Natural killer cell treated with Interleukin-12 subunit alpha and Interleukin-12 subunit beta and Interleukin-15 and Interleukin-18, amount 100 ng/mL, for 72 hours (primary cell): ENCODE results near the gene FBXL19. TPM values are rescaled to one million over a fixed set of nuclear protein-coding genes. Genes with fewer than 3 reads are reported as not detected.
"Not testable (repeated sequence)": the region's sequence is repeated elsewhere in the genome, so short reads cannot be mapped to it uniquely, and the experiment has no call there.

Source experiments
- ATAC-seq, 2 donors: fragments of 150-1000 bp; cut with Tn5 transposase in 1 of 2; sonication (Bioruptor Pico), chemical (Tn5 transposase) in 1 of 2; 2 replicates each; pipeline ENCODE4 v1.10.0; 2021
- DNase-seq: peaks from one replicate; pipeline ENCODE4 v3.0.0; 2022; ENCODE audit warnings: low spot score
- H3K27ac Mint-ChIP-seq, 2 donors: 1 replicate in 1 of 2; 2 replicates in 1 of 2; pipeline ENCODE4 v1.8.0; 2022; ENCODE audit warnings: mixed read lengths in 2 of 2, mild to moderate bottlenecking in 1 of 2, moderate library complexity in 1 of 2
- H3K27me3 Mint-ChIP-seq, 2 donors: 1 replicate in 1 of 2; 2 replicates in 1 of 2; pipeline ENCODE4 v1.8.0; 2022; ENCODE audit warnings: mixed read lengths in 2 of 2
- H3K36me3 Mint-ChIP-seq: one replicate; pipeline ENCODE4 v1.8.0; 2022; ENCODE audit warnings: mixed read lengths
- H3K4me1 Mint-ChIP-seq, 2 donors: 1 replicate in 1 of 2; 2 replicates in 1 of 2; pipeline ENCODE4 v1.8.0; 2022; ENCODE audit warnings: low read depth in 2 of 2, mixed read lengths in 2 of 2, mild to moderate bottlenecking in 1 of 2
- H3K4me3 Mint-ChIP-seq: one replicate; pipeline ENCODE4 v1.8.0; 2022; ENCODE audit warnings: mixed read lengths
- H3K9me3 Mint-ChIP-seq: 2 replicates; pipeline ENCODE4 v1.8.0; 2022; ENCODE audit warnings: mixed read lengths
- total RNA-seq, 2 donors: library from RNA; stranded (reverse); gene quantifications; one replicate each; pipeline ENCODE4 v1.2.3, GENCODE V29; 2022

FBXL19 gene
- total RNA-seq, 2 donors from 2014 or later = 22.8 to 42.0 TPM

- Mint-ChIP-seq H3K4me3 (no peak overlapping the region), H3K36me3 (no peaks in the 10 kb centered on the region), H3K4me1 (peaks cover 7 to 18% of the 10 kb centered on the region in 2 donors), H3K27ac (peak overlapping the region in 1 of 2 donors; percentile 3), H3K27me3 (no peaks in the 10 kb centered on the region), H3K9me3 (no peaks in the 10 kb centered on the region)
- ATAC-seq (peak; percentile 49 to 58), DNase-seq (no peak)
Observed at GRCh38 chr16:30934827-30935557, 11.6 kb downstream of the FBXL19 start.

- no peak for ATAC-seq
- Mint-ChIP-seq H3K4me3 (no peak overlapping the region), H3K4me1 (peaks cover 24 to 28% of the 10 kb centered on the region in 2 donors), H3K9me3 (no peaks in the 10 kb centered on the region), H3K27ac (peak overlapping the region; percentile 4 to 5), H3K36me3 (no peaks in the 10 kb centered on the region), H3K27me3 (no peaks in the 10 kb centered on the region)
- no peak for DNase-seq
Observed at GRCh38 chr16:30937692-30938091, 14.3 kb downstream of the FBXL19 start.

- H3K27me3 Mint-ChIP-seq, H3K9me3 Mint-ChIP-seq, H3K27ac Mint-ChIP-seq, H3K36me3 Mint-ChIP-seq, ATAC-seq, H3K4me3 Mint-ChIP-seq, DNase-seq: not testable (repeated sequence)
- peaks cover 31 to 34% of the 10 kb centered on the region in 2 donors for H3K4me1 Mint-ChIP-seq
Observed at GRCh38 chr16:30939571-30939970, 16.2 kb downstream of the FBXL19 start.

GRCh38 chr16:30941600-30942425 is 18.4 kb downstream of the FBXL19 start:
- ATAC-seq = peak; percentile 96 to 97
- Mint-ChIP-seq H3K9me3 (no peaks in the 10 kb centered on the region), H3K4me3 (peak overlapping the region; percentile 58), H3K36me3 (peaks cover 5% of the 10 kb centered on the region), H3K4me1 (peaks cover 24 to 34% of the 10 kb centered on the region in 2 donors), H3K27ac (peak overlapping the region; percentile 43 to 89), H3K27me3 (no peaks in the 10 kb centered on the region)
- peak; percentile 87 for DNase-seq

GRCh38 chr16:30942426-30942806 is 19.0 kb downstream of the FBXL19 start:
- Mint-ChIP-seq H3K36me3 (peaks cover 5% of the 10 kb centered on the region), H3K4me3 (peak overlapping the region; percentile 58), H3K4me1 (peaks cover 22 to 34% of the 10 kb centered on the region in 2 donors), H3K9me3 (no peaks in the 10 kb centered on the region), H3K27ac (peak overlapping the region; percentile 43 to 89), H3K27me3 (no peaks in the 10 kb centered on the region)
- DNase-seq (no peak), ATAC-seq (no peak)

- DNase-seq = no peak
- peaks cover 16 to 34% of the 10 kb centered on the region in 2 donors for H3K4me1 Mint-ChIP-seq
- ATAC-seq = no peak
- H3K27me3 Mint-ChIP-seq = no peaks in the 10 kb centered on the region
- peaks cover 5% of the 10 kb centered on the region for H3K36me3 Mint-ChIP-seq
- peak overlapping the region in 1 of 2 donors; percentile 53 for H3K27ac Mint-ChIP-seq
- no peaks in the 10 kb centered on the region for H3K9me3 Mint-ChIP-seq
- no peak overlapping the region for H3K4me3 Mint-ChIP-seq
Observed at GRCh38 chr16:30944352-30944751, 21.0 kb downstream of the FBXL19 start.

- H3K4me3 Mint-ChIP-seq = peak overlapping the region; percentile 17
Observed at GRCh38 chr16:30946671-30947540, 23.5 kb downstream of the FBXL19 start.

GRCh38 chr16:30947541-30947858 is 24.1 kb downstream of the FBXL19 start:
- H3K27ac Mint-ChIP-seq = no peak overlapping the region
- no peak for DNase-seq
- H3K4me3 Mint-ChIP-seq = no peak overlapping the region
- H3K9me3 Mint-ChIP-seq = no peaks in the 10 kb centered on the region
- ATAC-seq = no peak
- no peaks in the 10 kb centered on the region for H3K27me3 Mint-ChIP-seq
- H3K36me3 Mint-ChIP-seq = peaks cover 5% of the 10 kb centered on the region
- H3K4me1 Mint-ChIP-seq = peaks cover 16 to 32% of the 10 kb centered on the region in 2 donors

More at GRCh38 chr16:30946671-30947540, 23.5 kb downstream of the FBXL19 start:
- peak overlapping the region in 1 of 2 donors; percentile 72 for H3K27ac Mint-ChIP-seq
- H3K27me3 Mint-ChIP-seq = no peaks in the 10 kb centered on the region
- peaks cover 5% of the 10 kb centered on the region for H3K36me3 Mint-ChIP-seq
- ATAC-seq (no peak), DNase-seq (no peak)
- peaks cover 17 to 36% of the 10 kb centered on the region in 2 donors for H3K4me1 Mint-ChIP-seq
- no peaks in the 10 kb centered on the region for H3K9me3 Mint-ChIP-seq

- ATAC-seq (no peak), DNase-seq (no peak)
- no peaks in the 10 kb centered on the region for H3K9me3 Mint-ChIP-seq
- peaks cover 16 to 28% of the 10 kb centered on the region in 2 donors for H3K4me1 Mint-ChIP-seq
- no peaks in the 10 kb centered on the region for H3K27me3 Mint-ChIP-seq
- peak overlapping the region; percentile 86 for H3K4me3 Mint-ChIP-seq
- peaks cover 5% of the 10 kb centered on the region for H3K36me3 Mint-ChIP-seq
- H3K27ac Mint-ChIP-seq = no peak overlapping the region
Observed at GRCh38 chr16:30947859-30948666, 24.7 kb downstream of the FBXL19 start.

GRCh38 chr16:30948667-30949649 is 25.6 kb downstream of the FBXL19 start, which contains the start of gene ORAI3:
Gene ORAI3 (plus strand): TSS chr16:30949068. CDS start chr16:30949290, 222 bp downstream.
- Mint-ChIP-seq H3K27ac (peak within 1 kb of the TSS; percentile 51 to 86), H3K9me3 (no peaks in the 10 kb centered on the region), H3K4me3 (peak within 1 kb of the TSS; percentile 86), H3K27me3 (no peaks in the 10 kb centered on the region), H3K36me3 (peaks cover 5% of the 10 kb centered on the region), H3K4me1 (peaks cover 16 to 25% of the 10 kb centered on the region in 2 donors)
- DNase-seq (no peak), ATAC-seq (peak; percentile 70 to 75)

GRCh38 chr16:30949650-30950515 is 26.5 kb downstream of the FBXL19 start:
- peak overlapping the region; percentile 51 to 86 for H3K27ac Mint-ChIP-seq
- H3K36me3 Mint-ChIP-seq = no peaks in the 10 kb centered on the region
- H3K9me3 Mint-ChIP-seq = no peaks in the 10 kb centered on the region
- no peaks in the 10 kb centered on the region for H3K27me3 Mint-ChIP-seq
- ATAC-seq (peak; percentile 64 to 79), DNase-seq (peak; percentile 73)
- H3K4me1 Mint-ChIP-seq = peaks cover 11 to 19% of the 10 kb centered on the region in 2 donors
- H3K4me3 Mint-ChIP-seq = peak overlapping the region; percentile 86
